Vagina (tissue), 2 donors: Measurements from ENCODE around the gene CYP27C1.

Experiments
- POLR2AphosphoS5 ChIP-seq, 2 donors: sonication (generic); formaldehyde crosslinking; IDR thresholded peaks; one replicate each; pipeline ENCODE4 v1.9.0; 2017; ENCODE audit warnings: antibody characterized with exemption in 2 of 2, mild to moderate bottlenecking in 2 of 2, low read depth in 1 of 2; ENCODE audit not compliant: insufficient read depth in 1 of 2
- TF ChIP-seq, protein P1 (sequence below), 3 experiments: fragments of 450-650 bp in 2 of 3; fragments of 200-600 bp in 1 of 3; sonication (generic) in 1 of 3; IDR thresholded peaks; one replicate each; pipeline ENCODE4 v1.5.1; 2017 to 2019; ENCODE audit warnings: antibody characterized with exemption in 3 of 3, mild to moderate bottlenecking in 2 of 3, moderate library complexity in 2 of 3

DNA sequence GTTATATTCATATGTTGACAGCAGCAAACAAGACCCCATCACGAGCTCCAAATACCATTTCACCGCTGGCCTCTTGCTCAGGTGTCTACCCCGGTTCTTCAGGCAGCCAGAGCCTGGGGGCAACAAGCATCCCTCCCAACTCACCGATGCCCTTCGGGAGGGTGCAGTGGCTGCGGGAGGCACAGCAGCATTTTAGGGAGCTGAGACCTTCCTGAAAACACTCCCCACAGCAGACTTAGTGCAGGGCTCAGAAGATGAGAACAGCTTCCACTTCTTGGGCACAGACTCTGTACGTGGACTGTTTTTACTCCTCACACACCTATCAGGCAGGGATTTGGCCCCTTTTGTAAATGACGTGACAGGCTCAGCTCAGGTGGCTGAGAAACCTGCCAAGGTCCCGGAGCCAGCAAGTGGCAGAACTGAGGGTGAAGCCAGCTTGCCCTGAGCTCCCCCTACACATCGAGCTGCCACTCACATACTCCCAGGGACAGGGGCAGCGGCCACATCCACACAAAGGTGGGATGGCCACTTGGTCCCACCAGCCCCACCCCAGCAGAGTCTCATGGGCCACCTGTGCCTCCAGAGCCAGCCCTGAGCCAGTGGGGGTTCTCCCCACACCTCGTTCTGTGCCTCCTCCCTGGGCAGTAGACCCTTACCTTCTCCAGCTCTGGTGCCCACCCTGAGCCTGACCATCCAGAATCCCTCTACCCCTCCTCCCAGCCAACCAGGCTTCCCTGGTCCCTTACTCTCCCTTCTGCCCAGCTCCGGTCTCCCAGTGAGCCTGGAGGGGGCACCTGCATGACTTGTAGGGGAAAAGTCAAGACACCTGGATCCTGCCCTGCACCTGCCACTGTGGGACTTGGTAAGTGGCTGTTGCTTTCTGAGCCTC lies 28.5 kb downstream of the CYP27C1 start:
- TF ChIP-seq POLR2AphosphoS5 (IDR thresholded peaks at IDR 0.05; ENCODE audit: insufficient read depth in 1 of 2, low read depth in 1 of 2) = no peak
- TF ChIP-seq, protein P1, sequence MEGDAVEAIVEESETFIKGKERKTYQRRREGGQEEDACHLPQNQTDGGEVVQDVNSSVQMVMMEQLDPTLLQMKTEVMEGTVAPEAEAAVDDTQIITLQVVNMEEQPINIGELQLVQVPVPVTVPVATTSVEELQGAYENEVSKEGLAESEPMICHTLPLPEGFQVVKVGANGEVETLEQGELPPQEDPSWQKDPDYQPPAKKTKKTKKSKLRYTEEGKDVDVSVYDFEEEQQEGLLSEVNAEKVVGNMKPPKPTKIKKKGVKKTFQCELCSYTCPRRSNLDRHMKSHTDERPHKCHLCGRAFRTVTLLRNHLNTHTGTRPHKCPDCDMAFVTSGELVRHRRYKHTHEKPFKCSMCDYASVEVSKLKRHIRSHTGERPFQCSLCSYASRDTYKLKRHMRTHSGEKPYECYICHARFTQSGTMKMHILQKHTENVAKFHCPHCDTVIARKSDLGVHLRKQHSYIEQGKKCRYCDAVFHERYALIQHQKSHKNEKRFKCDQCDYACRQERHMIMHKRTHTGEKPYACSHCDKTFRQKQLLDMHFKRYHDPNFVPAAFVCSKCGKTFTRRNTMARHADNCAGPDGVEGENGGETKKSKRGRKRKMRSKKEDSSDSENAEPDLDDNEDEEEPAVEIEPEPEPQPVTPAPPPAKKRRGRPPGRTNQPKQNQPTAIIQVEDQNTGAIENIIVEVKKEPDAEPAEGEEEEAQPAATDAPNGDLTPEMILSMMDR (IDR thresholded peaks at IDR 0.05) = no peak
